ENCODE results near the gene PACRG.

- TF ChIP-seq, protein P1, sequence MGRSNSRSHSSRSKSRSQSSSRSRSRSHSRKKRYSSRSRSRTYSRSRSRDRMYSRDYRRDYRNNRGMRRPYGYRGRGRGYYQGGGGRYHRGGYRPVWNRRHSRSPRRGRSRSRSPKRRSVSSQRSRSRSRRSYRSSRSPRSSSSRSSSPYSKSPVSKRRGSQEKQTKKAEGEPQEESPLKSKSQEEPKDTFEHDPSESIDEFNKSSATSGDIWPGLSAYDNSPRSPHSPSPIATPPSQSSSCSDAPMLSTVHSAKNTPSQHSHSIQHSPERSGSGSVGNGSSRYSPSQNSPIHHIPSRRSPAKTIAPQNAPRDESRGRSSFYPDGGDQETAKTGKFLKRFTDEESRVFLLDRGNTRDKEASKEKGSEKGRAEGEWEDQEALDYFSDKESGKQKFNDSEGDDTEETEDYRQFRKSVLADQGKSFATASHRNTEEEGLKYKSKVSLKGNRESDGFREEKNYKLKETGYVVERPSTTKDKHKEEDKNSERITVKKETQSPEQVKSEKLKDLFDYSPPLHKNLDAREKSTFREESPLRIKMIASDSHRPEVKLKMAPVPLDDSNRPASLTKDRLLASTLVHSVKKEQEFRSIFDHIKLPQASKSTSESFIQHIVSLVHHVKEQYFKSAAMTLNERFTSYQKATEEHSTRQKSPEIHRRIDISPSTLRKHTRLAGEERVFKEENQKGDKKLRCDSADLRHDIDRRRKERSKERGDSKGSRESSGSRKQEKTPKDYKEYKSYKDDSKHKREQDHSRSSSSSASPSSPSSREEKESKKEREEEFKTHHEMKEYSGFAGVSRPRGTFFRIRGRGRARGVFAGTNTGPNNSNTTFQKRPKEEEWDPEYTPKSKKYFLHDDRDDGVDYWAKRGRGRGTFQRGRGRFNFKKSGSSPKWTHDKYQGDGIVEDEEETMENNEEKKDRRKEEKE (IDR thresholded peaks at IDR 0.05), result no peak
- TF ChIP-seq, protein P2, sequence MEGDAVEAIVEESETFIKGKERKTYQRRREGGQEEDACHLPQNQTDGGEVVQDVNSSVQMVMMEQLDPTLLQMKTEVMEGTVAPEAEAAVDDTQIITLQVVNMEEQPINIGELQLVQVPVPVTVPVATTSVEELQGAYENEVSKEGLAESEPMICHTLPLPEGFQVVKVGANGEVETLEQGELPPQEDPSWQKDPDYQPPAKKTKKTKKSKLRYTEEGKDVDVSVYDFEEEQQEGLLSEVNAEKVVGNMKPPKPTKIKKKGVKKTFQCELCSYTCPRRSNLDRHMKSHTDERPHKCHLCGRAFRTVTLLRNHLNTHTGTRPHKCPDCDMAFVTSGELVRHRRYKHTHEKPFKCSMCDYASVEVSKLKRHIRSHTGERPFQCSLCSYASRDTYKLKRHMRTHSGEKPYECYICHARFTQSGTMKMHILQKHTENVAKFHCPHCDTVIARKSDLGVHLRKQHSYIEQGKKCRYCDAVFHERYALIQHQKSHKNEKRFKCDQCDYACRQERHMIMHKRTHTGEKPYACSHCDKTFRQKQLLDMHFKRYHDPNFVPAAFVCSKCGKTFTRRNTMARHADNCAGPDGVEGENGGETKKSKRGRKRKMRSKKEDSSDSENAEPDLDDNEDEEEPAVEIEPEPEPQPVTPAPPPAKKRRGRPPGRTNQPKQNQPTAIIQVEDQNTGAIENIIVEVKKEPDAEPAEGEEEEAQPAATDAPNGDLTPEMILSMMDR (IDR thresholded peaks at IDR 0.05 in 2 of 3, conservative IDR thresholded peaks at IDR 0.05 in 1 of 3; ENCODE audit: control insufficient read depth in 2 of 3, extremely low read depth in 1 of 3, insufficient read depth in 1 of 3, low read depth in 3 of 3, low read length in 3 of 3), result no peak
- TF ChIP-seq RFX5 (IDR thresholded peaks at IDR 0.05; ENCODE audit: low read depth, low read length) (no peak), SRF (IDR thresholded peaks at IDR 0.05; ENCODE audit: low read depth in 2 of 2, low read length in 2 of 2) (no peak), SUZ12 (IDR thresholded peaks at IDR 0.05; ENCODE audit: unreplicated experiment) (no peak), EP300 (IDR thresholded peaks at IDR 0.05; ENCODE audit: borderline replicate concordance in 1 of 2, control insufficient read depth in 1 of 2, low read depth in 2 of 2, low read length in 2 of 2) (no peak), SMAD1 (IDR thresholded peaks at IDR 0.05; ENCODE audit: low read depth, partially characterized antibody) (no peak), NFYB (IDR thresholded peaks at IDR 0.05; ENCODE audit: insufficient read depth, low read depth, low read length) (no peak), CBX5 (IDR thresholded peaks at IDR 0.05; ENCODE audit: low read depth) (no peak), CREB1 (IDR thresholded peaks at IDR 0.05; ENCODE audit: low read depth) (no peak), NFYA (IDR thresholded peaks at IDR 0.05; ENCODE audit: borderline replicate concordance, low read depth, low read length) (no peak)
- TF ChIP-seq, protein P3, sequence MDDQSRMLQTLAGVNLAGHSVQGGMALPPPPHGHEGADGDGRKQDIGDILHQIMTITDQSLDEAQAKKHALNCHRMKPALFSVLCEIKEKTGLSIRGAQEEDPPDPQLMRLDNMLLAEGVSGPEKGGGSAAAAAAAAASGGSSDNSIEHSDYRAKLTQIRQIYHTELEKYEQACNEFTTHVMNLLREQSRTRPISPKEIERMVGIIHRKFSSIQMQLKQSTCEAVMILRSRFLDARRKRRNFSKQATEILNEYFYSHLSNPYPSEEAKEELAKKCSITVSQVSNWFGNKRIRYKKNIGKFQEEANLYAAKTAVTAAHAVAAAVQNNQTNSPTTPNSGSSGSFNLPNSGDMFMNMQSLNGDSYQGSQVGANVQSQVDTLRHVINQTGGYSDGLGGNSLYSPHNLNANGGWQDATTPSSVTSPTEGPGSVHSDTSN (IDR thresholded peaks at IDR 0.05; ENCODE audit: insufficient replicate concordance, low read depth, low read length), result no peak
Measured at GRCh38 chr6:163261361-163261760, 533.6 kb downstream of the PACRG start.
